ENCODE measurements around the gene POLN.
"Not testable (repeated sequence)": the region's sequence is repeated elsewhere in the genome, so short reads cannot be mapped to it uniquely, and the experiment has no call there.

Gene POLN

GRCh38 chr4:2172627-2173231 is 69.2 kb downstream of the POLN start:
- H3K9ac ChIP-seq (ENCODE audit: low read depth, low read length) = no peak overlapping the region
- no peak overlapping the region for H3K4me3 ChIP-seq (ENCODE audit: low read depth, low read length)
- H3K9me3 ChIP-seq (ENCODE audit: control insufficient read depth, insufficient read depth, low read length) = no peaks in the 10 kb centered on the region
- no peaks in the 10 kb centered on the region for H3K27me3 ChIP-seq (ENCODE audit: control insufficient read depth, insufficient read depth, low read length)
- no peaks in the 10 kb centered on the region for H3K4me1 ChIP-seq (ENCODE audit: control insufficient read depth, insufficient read depth, low read length)
- no peaks in the 10 kb centered on the region for H3K36me3 ChIP-seq (ENCODE audit: control insufficient read depth, insufficient read depth, low read length)
- no peak overlapping the region for H3K27ac ChIP-seq (ENCODE audit: low read depth, low read length)

GRCh38 chr4:2172161-2172560 is 69.8 kb downstream of the POLN start:
- Histone ChIP-seq H3K36me3 (ENCODE audit: control insufficient read depth, insufficient read depth, low read length) (no peaks in the 10 kb centered on the region), H3K27me3 (ENCODE audit: control insufficient read depth, insufficient read depth, low read length) (no peaks in the 10 kb centered on the region), H3K27ac (ENCODE audit: low read depth, low read length) (no peak overlapping the region), H3K9me3 (ENCODE audit: control insufficient read depth, insufficient read depth, low read length) (no peaks in the 10 kb centered on the region), H3K4me3 (ENCODE audit: low read depth, low read length) (no peak overlapping the region), H3K4me1 (ENCODE audit: control insufficient read depth, insufficient read depth, low read length) (no peaks in the 10 kb centered on the region), H3K9ac (ENCODE audit: low read depth, low read length) (no peak overlapping the region)

- Histone ChIP-seq H3K36me3 (ENCODE audit: control insufficient read depth, insufficient read depth, low read length) (no peaks in the 10 kb centered on the region), H3K27me3 (ENCODE audit: control insufficient read depth, insufficient read depth, low read length) (no peaks in the 10 kb centered on the region), H3K9me3 (ENCODE audit: control insufficient read depth, insufficient read depth, low read length) (no peaks in the 10 kb centered on the region), H3K4me1 (ENCODE audit: control insufficient read depth, insufficient read depth, low read length) (no peaks in the 10 kb centered on the region), H3K4me3 (ENCODE audit: low read depth, low read length) (no peak overlapping the region), H3K9ac (ENCODE audit: low read depth, low read length) (no peak overlapping the region), H3K27ac (ENCODE audit: low read depth, low read length) (no peak overlapping the region)
Observed at GRCh38 chr4:2168469-2169319, 73.2 kb downstream of the POLN start.

- H3K4me3 ChIP-seq (ENCODE audit: low read depth, low read length) = no peak overlapping the region
- no peaks in the 10 kb centered on the region for H3K4me1 ChIP-seq (ENCODE audit: control insufficient read depth, insufficient read depth, low read length)
- no peak overlapping the region for H3K9ac ChIP-seq (ENCODE audit: low read depth, low read length)
- no peaks in the 10 kb centered on the region for H3K9me3 ChIP-seq (ENCODE audit: control insufficient read depth, insufficient read depth, low read length)
- no peaks in the 10 kb centered on the region for H3K27me3 ChIP-seq (ENCODE audit: control insufficient read depth, insufficient read depth, low read length)
- no peak overlapping the region for H3K27ac ChIP-seq (ENCODE audit: low read depth, low read length)
- H3K36me3 ChIP-seq (ENCODE audit: control insufficient read depth, insufficient read depth, low read length) = no peaks in the 10 kb centered on the region
Observed at GRCh38 chr4:2166253-2166652, 75.7 kb downstream of the POLN start.

GRCh38 chr4:2165391-2165790 is 76.5 kb downstream of the POLN start:
- H3K4me3 ChIP-seq (ENCODE audit: low read depth, low read length) = no peak overlapping the region
- no peak overlapping the region for H3K9ac ChIP-seq (ENCODE audit: low read depth, low read length)
- H3K27ac ChIP-seq (ENCODE audit: low read depth, low read length) = no peak overlapping the region
- no peaks in the 10 kb centered on the region for H3K27me3 ChIP-seq (ENCODE audit: control insufficient read depth, insufficient read depth, low read length)
- no peaks in the 10 kb centered on the region for H3K9me3 ChIP-seq (ENCODE audit: control insufficient read depth, insufficient read depth, low read length)
- H3K4me1 ChIP-seq (ENCODE audit: control insufficient read depth, insufficient read depth, low read length) = no peaks in the 10 kb centered on the region
- H3K36me3 ChIP-seq (ENCODE audit: control insufficient read depth, insufficient read depth, low read length) = no peaks in the 10 kb centered on the region

GRCh38 chr4:2163311-2163821 is 78.6 kb downstream of the POLN start:
- Histone ChIP-seq H3K27me3 (ENCODE audit: control insufficient read depth, insufficient read depth, low read length) (no peaks in the 10 kb centered on the region), H3K4me3 (ENCODE audit: low read depth, low read length) (no peak overlapping the region), H3K36me3 (ENCODE audit: control insufficient read depth, insufficient read depth, low read length) (no peaks in the 10 kb centered on the region)

GRCh38 chr4:2161092-2161703 is 80.7 kb downstream of the POLN start:
- not testable (repeated sequence) for H3K4me3 ChIP-seq (ENCODE audit: low read depth, low read length); H3K9ac ChIP-seq (ENCODE audit: low read depth, low read length); H3K27me3 ChIP-seq (ENCODE audit: control insufficient read depth, insufficient read depth, low read length); H3K36me3 ChIP-seq (ENCODE audit: control insufficient read depth, insufficient read depth, low read length); H3K4me1 ChIP-seq (ENCODE audit: control insufficient read depth, insufficient read depth, low read length); H3K27ac ChIP-seq (ENCODE audit: low read depth, low read length); H3K9me3 ChIP-seq (ENCODE audit: control insufficient read depth, insufficient read depth, low read length)

More at GRCh38 chr4:2163311-2163821, 78.6 kb downstream of the POLN start:
- Histone ChIP-seq H3K4me1 (ENCODE audit: control insufficient read depth, insufficient read depth, low read length) (no peaks in the 10 kb centered on the region), H3K9ac (ENCODE audit: low read depth, low read length) (no peak overlapping the region), H3K9me3 (ENCODE audit: control insufficient read depth, insufficient read depth, low read length) (no peaks in the 10 kb centered on the region), H3K27ac (ENCODE audit: low read depth, low read length) (no peak overlapping the region)

GRCh38 chr4:2159931-2160330 is 82.0 kb downstream of the POLN start:
- Histone ChIP-seq H3K4me3 (ENCODE audit: low read depth, low read length) (no peak overlapping the region), H3K27me3 (ENCODE audit: control insufficient read depth, insufficient read depth, low read length) (no peaks in the 10 kb centered on the region), H3K9me3 (ENCODE audit: control insufficient read depth, insufficient read depth, low read length) (no peaks in the 10 kb centered on the region), H3K9ac (ENCODE audit: low read depth, low read length) (no peak overlapping the region), H3K4me1 (ENCODE audit: control insufficient read depth, insufficient read depth, low read length) (no peaks in the 10 kb centered on the region), H3K36me3 (ENCODE audit: control insufficient read depth, insufficient read depth, low read length) (no peaks in the 10 kb centered on the region), H3K27ac (ENCODE audit: low read depth, low read length) (no peak overlapping the region)

GRCh38 chr4:2155246-2155645 is 86.7 kb downstream of the POLN start:
- Histone ChIP-seq H3K4me3 (ENCODE audit: low read depth, low read length) (no peak overlapping the region), H3K4me1 (ENCODE audit: control insufficient read depth, insufficient read depth, low read length) (no peaks in the 10 kb centered on the region)

GRCh38 chr4:2154215-2154740 is 87.6 kb downstream of the POLN start:
- Histone ChIP-seq H3K27ac (ENCODE audit: low read depth, low read length) (no peak overlapping the region), H3K9me3 (ENCODE audit: control insufficient read depth, insufficient read depth, low read length) (0 out of 2 replicates have a peak, but pooled peaks cover 4% of the 10 kb centered on the region), H3K9ac (ENCODE audit: low read depth, low read length) (no peak overlapping the region), H3K36me3 (ENCODE audit: control insufficient read depth, insufficient read depth, low read length) (no peaks in the 10 kb centered on the region), H3K4me3 (ENCODE audit: low read depth, low read length) (no peak overlapping the region), H3K27me3 (ENCODE audit: control insufficient read depth, insufficient read depth, low read length) (0 out of 2 replicates have a peak, but pooled peaks cover 3% of the 10 kb centered on the region), H3K4me1 (ENCODE audit: control insufficient read depth, insufficient read depth, low read length) (no peaks in the 10 kb centered on the region)

More at GRCh38 chr4:2155246-2155645, 86.7 kb downstream of the POLN start:
- no peak overlapping the region for H3K27ac ChIP-seq (ENCODE audit: low read depth, low read length)
- 0 out of 2 replicates have a peak, but pooled peaks cover 3% of the 10 kb centered on the region for H3K27me3 ChIP-seq (ENCODE audit: control insufficient read depth, insufficient read depth, low read length)
- no peaks in the 10 kb centered on the region for H3K36me3 ChIP-seq (ENCODE audit: control insufficient read depth, insufficient read depth, low read length)
- 0 out of 2 replicates have a peak, but pooled peaks cover 4% of the 10 kb centered on the region for H3K9me3 ChIP-seq (ENCODE audit: control insufficient read depth, insufficient read depth, low read length)
- no peak overlapping the region for H3K9ac ChIP-seq (ENCODE audit: low read depth, low read length)
